HG03280 (cell line): Measurements from ENCODE around the gene EDEM1.

Source experiments
- ATAC-seq: cut with Tn5 transposase; IDR thresholded peaks from one replicate; pipeline ENCODE4 v1.9.1; 2021; ENCODE audit warnings: mild to moderate bottlenecking, moderate library complexity; ENCODE audit not compliant: unreplicated experiment

Gene EDEM1

DNA sequence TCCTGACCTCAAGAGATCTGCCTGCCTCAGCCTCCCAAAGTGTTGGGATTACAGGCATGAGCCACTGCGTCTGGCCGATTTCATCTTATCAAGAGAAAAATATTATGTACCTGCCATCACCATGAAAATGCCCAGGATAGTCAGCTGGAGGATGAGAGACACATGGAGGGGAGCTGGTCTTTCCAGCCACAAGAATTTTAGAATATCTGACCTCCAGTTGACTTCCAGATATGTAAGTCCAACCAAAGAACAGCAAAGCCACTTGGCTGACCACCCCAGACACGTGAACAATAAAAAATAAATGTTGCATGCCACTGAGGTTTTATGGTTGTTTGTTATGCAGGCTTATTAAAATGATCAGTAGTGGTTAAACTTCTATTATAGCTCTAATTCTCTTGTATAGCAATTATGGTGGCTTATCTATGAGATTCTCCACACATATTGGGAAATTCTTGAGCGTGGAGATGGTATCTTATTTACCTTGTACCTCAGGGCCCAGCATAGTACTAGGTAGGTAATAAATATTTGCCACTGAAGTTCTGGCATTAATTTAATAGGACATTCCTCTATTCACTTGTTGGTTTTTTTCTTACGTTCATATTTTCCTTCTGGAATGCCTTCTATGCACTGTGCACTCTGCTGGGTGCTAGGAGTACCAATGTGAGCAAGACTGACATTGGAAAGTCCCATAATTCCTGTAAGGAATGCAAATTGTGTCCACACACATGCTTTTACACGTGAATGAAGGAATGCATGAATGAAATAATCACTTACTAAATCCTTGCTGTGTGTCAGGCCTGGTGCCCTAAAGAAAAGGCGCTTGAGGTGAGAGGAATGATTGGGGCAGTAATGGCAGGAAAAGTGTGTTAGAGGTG lies 77.6 kb downstream of the EDEM1 start:
- no peak for ATAC-seq

GRCh38 chr3:5267252-5267651 lies 79.7 kb downstream of the EDEM1 start:
- no peak for ATAC-seq

GRCh38 chr3:5267889-5268288 lies 80.4 kb downstream of the EDEM1 start:
- no peak for ATAC-seq
